Measurements from ENCODE around the gene OOSP4B. TPM values are rescaled to one million over a fixed set of nuclear protein-coding genes. Genes with fewer than 3 reads are reported as not detected.

OOSP4B gene
- total and polyA plus RNA-seq, 2 of the 13 experiments (the other 11 are each of a cell fraction or from before 2014, with no cell fraction given) = not detected

GRCh38 chr11:59990421-59990820 is 26.6 kb upstream of the OOSP4B start:
- Histone ChIP-seq H3K9ac (ENCODE audit: insufficient read depth, low read depth, low read length) (no peak overlapping the region), H3K79me2 (ENCODE audit: insufficient read depth, low read length) (no peaks in the 10 kb centered on the region), H3K4me2 (ENCODE audit: low read depth, low read length) (no peak overlapping the region), H2AFZ (ENCODE audit: low read length) (no peak overlapping the region), H3K27me3 (ENCODE audit: control insufficient read depth in 1 of 2, insufficient read depth in 2 of 2, low read length in 2 of 2) (no peaks in the 10 kb centered on the region), H3K4me3 (replicated peaks in 1 of 3; ENCODE audit: insufficient read depth in 1 of 3, low read depth in 2 of 3, low read length in 3 of 3) (no peak overlapping the region), H4K20me1 (ENCODE audit: insufficient read depth, low read length) (no peaks in the 10 kb centered on the region), H3K4me1 (ENCODE audit: insufficient read depth, low read length) (no peaks in the 10 kb centered on the region), H3K9me3 (ENCODE audit: low read length) (no peaks in the 10 kb centered on the region; the same call in 1 of the 2 replicates), H3K36me3 (replicated peaks in 1 of 2; ENCODE audit: control insufficient read depth in 1 of 2, insufficient read depth in 2 of 2, low read length in 2 of 2) (no peaks in the 10 kb centered on the region), H3K27ac (ENCODE audit: extremely low read length, insufficient read depth, low read length) (no peak overlapping the region)
- in situ Hi-C loops (cut with HindIII; ENCODE audit: extremely low pct_ligation_motif_present, low pct_unique_long_range_greater_than_20kb) = no loop called here
- ATAC-seq (no peak), DNase-seq (ENCODE audit: low spot score) (no peak), FAIRE-seq (no peak)
- no TSS peak for BruUV-seq (replicated peaks)
- CTCF ChIA-PET (ENCODE audit: low intra/inter-chr PET ratio, low total read pairs) = no interaction called here
- intact Hi-C loops (cut with micrococcal nuclease; ENCODE audit: unreplicated experiment) = no loop called here
- POLR2A ChIA-PET = no interaction called here
- 0% methylated on average over 1 of the region's 1 CpG for WGBS (ENCODE audit: low lambda C conversion rate)
- no peak for TF ChIP-seq HNF4G (IDR thresholded peaks at IDR 0.05; ENCODE audit: borderline replicate concordance, low read depth, low read length)
- TF ChIP-seq HNF4G (CRISPR knock-in tag; IDR thresholded peaks at IDR 0.05; ENCODE audit: borderline replicate concordance, low read depth) = no peak
- no peak for TF ChIP-seq ZNF44 (CRISPR knock-in tag; IDR thresholded peaks at IDR 0.05)
- TF ChIP-seq WIZ (CRISPR knock-in tag; IDR thresholded peaks at IDR 0.05) = no peak
- no peak for TF ChIP-seq MIXL1 (CRISPR knock-in tag; IDR thresholded peaks at IDR 0.05)
- TF ChIP-seq ZNF841 (CRISPR knock-in tag; IDR thresholded peaks at IDR 0.05; ENCODE audit: borderline replicate concordance) = no peak
- TF ChIP-seq BRCA1 (CRISPR knock-in tag; IDR thresholded peaks at IDR 0.05) = no peak
- no peak for TF ChIP-seq GPBP1L1 (CRISPR knock-in tag; IDR thresholded peaks at IDR 0.05)
- TF ChIP-seq, protein P1, sequence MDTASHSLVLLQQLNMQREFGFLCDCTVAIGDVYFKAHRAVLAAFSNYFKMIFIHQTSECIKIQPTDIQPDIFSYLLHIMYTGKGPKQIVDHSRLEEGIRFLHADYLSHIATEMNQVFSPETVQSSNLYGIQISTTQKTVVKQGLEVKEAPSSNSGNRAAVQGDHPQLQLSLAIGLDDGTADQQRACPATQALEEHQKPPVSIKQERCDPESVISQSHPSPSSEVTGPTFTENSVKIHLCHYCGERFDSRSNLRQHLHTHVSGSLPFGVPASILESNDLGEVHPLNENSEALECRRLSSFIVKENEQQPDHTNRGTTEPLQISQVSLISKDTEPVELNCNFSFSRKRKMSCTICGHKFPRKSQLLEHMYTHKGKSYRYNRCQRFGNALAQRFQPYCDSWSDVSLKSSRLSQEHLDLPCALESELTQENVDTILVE (CRISPR knock-in tag; IDR thresholded peaks at IDR 0.05) = no peak
- no peak for TF ChIP-seq ZBTB44 (CRISPR knock-in tag; IDR thresholded peaks at IDR 0.05)
- TF ChIP-seq TOPORS (CRISPR knock-in tag; IDR thresholded peaks at IDR 0.05) = no peak
- TF ChIP-seq, protein P2, sequence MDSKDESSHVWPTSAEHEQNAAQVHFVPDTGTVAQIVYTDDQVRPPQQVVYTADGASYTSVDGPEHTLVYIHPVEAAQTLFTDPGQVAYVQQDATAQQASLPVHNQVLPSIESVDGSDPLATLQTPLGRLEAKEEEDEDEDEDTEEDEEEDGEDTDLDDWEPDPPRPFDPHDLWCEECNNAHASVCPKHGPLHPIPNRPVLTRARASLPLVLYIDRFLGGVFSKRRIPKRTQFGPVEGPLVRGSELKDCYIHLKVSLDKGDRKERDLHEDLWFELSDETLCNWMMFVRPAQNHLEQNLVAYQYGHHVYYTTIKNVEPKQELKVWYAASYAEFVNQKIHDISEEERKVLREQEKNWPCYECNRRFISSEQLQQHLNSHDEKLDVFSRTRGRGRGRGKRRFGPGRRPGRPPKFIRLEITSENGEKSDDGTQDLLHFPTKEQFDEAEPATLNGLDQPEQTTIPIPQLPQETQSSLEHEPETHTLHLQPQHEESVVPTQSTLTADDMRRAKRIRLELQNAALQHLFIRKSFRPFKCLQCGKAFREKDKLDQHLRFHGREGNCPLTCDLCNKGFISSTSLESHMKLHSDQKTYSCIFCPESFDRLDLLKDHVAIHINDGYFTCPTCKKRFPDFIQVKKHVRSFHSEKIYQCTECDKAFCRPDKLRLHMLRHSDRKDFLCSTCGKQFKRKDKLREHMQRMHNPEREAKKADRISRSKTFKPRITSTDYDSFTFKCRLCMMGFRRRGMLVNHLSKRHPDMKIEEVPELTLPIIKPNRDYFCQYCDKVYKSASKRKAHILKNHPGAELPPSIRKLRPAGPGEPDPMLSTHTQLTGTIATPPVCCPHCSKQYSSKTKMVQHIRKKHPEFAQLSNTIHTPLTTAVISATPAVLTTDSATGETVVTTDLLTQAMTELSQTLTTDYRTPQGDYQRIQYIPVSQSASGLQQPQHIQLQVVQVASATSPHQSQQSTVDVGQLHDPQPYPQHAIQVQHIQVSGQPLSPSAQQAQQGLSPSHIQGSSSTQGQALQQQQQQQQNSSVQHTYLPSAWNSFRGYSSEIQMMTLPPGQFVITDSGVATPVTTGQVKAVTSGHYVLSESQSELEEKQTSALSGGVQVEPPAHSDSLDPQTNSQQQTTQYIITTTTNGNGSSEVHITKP (CRISPR knock-in tag; IDR thresholded peaks at IDR 0.05; ENCODE audit: low read depth) = no peak
- no peak for TF ChIP-seq ZEB1 (IDR thresholded peaks at IDR 0.05; ENCODE audit: insufficient replicate concordance, low read depth)
- TF ChIP-seq EEA1 (CRISPR knock-in tag; IDR thresholded peaks at IDR 0.05; ENCODE audit: borderline replicate concordance) = no peak
- TF ChIP-seq ATF7 (IDR thresholded peaks at IDR 0.05) = no peak
- no peak for TF ChIP-seq ATF7 (CRISPR knock-in tag; IDR thresholded peaks at IDR 0.05)
- no peak for TF ChIP-seq KAT8 (CRISPR knock-in tag; IDR thresholded peaks at IDR 0.05)
- TF ChIP-seq ZNF34 (CRISPR knock-in tag; IDR thresholded peaks at IDR 0.05; ENCODE audit: borderline replicate concordance) = no peak
- TF ChIP-seq HHEX (CRISPR knock-in tag; IDR thresholded peaks at IDR 0.05) = no peak
- TF ChIP-seq SAP130 (CRISPR knock-in tag; IDR thresholded peaks at IDR 0.05; ENCODE audit: low read depth) = no peak
- TF ChIP-seq U2AF1 (optimal IDR thresholded peaks at IDR 0.05; ENCODE audit: low read depth, low read length) = no peak
